Nucleus accumbens (tissue), 56 donors: ENCODE data around the gene NEXMIF.
"Not testable (repeated sequence)": the region's sequence is repeated elsewhere in the genome, so short reads cannot be mapped to it uniquely, and the experiment has no call there.

ENCODE experiments used
- DNase-seq, 56 donors: peaks; one replicate each; lab custom pipeline; 2025; lab: John Stamatoyannopoulos, UW

The NEXMIF gene

DNA sequence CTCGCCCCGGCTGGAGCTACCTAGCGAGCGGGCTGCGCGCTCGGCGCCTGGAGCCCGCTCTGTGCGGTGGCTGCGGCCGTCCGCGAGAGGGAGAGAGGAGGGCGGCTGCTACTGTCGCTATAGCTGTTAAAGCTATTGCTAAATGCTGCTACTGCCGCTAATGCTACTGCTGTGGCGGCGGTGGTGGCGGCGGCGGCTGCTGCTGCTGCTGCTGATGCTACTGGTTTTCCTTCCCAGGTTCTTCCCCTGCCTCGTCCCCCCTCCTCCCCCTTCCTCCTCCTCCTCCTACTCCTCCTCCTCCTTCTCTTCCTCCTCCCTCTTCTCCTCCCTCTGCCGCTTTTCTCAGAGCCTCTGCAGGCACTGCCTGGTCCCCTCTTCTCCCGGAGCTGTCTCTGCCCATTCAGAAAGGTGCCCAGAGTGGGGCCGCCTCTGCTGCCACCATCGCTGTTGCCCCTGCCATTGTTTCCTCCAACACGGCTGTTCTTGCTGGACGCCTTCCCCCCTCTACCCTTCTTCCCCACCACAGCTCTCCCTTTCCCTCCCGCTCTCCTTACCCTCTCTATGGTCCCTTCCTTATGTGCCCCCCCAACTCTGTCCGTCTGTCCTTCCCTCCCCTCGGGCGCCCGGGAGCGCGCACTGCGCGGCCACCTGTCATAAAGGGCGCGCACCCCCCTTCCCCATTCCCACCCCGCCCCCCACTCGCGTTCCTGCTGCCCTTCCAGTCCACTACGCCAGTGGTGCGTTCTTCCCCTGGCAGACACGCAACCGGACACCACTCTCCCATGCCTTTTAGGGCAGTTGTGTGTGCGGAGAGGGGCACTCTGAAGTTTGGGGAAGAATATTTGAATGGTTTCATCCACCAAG is at the start of gene NEXMIF:
NEXMIF (minus strand) TSS at position 228 of the 864 bp plus-strand sequence.
- peak in 35 of 56 donors; percentile 0 to 51 (median 16) for DNase-seq

DNA sequence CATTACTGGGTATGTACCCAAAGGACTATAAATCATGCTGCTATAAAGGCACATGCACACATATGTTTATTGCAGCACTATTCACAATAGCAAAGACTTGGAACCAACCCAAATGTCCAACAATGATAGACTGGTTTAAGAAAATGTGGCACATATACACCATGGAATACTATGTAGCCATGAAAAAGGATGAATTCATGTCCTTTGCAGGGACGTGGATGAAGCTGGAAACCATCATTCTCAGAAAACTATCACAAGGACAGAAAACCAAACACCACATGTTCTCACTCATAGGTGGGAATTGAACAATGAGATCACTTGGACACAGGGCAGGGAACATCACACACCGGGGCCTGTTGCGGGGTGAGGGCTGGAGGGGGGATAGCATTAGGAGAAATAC is 36.7 kb upstream of the NEXMIF start:
- DNase-seq: not testable (repeated sequence)

DNA sequence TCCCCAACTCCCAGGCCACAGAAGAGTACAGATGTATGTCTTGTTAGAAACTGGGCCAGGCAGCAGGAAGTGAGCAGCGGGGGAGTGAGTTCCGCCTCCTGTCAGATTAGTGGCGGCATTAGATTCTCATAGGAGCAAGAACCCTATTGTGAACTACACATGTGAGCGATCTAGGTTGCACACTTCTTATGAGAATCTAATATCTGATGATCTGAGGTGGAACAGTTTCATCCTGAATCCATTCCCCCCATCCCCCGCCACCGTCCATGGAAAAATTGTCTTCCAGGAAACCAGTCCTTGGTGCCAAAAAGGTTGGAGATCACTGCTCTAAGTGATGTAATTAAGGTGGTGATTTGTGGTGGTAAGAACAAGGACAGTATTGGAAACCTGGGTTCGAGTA is 24.5 kb upstream of the NEXMIF start:
- no peak for DNase-seq

DNA sequence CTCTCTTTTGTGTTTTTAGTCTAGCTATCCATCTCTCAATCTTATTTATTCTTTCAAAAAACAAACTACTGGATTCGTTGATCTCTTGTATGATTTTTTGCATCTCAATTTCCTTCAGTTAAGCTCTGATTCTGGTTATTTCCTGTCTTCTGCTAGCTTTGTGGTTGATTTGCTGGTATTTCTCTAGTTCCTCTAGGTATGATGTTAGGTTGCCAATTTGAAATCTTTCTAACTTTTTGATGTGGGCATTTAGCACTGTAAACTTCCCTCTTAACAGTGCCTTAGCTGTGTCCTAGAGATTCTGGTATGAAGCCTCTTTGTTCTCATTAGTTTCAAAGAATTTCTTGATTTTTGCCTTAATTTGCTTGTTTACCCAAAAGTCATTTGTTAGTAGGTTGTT is 15.2 kb upstream of the NEXMIF start:
- no peak for DNase-seq

DNA sequence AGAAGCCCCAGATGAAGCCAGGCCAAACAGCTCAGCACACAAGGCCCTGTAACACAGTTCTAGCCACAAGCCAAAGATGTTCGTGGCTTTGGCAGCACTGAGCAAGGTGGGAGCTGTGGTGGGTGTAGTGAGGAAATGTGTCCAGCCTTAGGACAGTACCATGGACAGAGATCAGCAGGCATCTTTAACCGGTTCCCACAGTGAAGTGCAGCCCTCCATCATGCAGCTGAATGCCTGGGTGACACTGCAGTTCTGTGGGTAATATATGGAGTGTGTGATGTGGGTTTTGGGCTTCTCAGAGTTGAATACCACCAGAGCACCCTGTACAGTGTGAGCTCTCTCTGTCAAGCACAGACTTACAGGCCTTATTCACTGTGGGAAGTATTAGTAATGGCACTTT is 6.0 kb upstream of the NEXMIF start:
- DNase-seq: no peak

DNA sequence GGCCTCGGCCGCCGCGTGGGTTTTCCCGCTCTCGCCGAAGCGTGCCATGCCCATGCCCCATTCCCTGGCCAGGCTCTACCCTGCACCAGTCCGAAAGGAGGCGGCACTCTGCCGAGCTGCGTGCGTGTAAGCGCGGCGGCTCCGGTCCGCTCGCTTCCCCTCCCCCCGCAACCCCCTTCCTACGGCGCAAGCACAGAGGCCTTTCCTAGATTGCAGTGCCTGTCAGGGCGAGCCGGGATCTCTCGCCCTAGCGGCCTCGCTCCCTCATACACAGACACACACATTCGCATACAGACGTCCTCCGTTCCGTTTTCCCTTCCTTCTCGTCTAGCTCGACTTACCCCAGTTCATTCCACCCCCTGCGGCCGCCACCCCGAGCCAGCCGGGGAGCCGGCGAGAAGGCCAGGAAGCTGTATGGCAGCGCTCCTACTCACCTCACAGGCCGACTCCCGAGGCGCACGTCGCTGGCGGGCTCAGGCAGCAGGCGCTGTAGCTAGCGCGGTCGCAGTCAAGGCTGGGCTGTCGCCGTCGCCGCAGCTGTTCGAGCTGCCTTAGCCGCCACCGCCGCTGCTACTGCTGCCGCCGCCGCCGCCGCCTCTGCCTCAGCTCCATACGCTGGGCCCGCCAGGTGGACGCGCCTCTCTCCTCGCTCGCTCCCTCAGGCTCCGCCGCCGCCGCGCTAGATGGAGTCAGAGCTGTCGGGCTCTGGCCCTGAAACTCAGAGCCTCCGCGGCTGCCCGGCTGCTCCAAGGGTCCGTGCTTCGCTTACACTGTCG is 615 bp downstream of the NEXMIF start:
- peak in 43 of 56 donors; percentile 1 to 65 (median 19) for DNase-seq

DNA sequence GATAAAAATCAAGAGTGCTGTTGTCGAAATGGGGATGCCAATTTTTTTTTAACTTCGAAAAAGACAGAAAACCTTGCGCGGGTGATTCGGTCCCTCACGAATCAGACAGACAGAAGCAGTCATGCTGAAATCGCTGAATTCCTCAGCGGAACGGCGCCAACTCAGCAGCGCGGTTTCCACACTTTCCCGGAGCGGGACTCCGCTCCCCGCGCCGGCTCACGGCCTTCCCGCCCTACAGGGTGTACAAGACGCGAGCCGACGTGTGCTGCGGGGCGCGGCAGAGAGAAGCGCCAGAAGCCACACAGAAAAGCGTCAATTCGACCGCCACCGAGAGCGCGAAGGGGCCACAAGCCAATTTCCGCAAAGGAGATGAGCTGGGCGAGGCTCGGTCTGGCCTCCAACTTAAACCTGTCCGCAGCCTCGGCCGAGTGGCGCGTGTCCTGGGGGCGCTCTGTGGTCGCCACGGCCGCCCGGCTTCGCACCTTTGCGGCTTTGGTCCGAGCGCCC is 1.3 kb downstream of the NEXMIF start:
- DNase-seq: peak in 30 of 56 donors; percentile 0 to 46 (median 12)

DNA sequence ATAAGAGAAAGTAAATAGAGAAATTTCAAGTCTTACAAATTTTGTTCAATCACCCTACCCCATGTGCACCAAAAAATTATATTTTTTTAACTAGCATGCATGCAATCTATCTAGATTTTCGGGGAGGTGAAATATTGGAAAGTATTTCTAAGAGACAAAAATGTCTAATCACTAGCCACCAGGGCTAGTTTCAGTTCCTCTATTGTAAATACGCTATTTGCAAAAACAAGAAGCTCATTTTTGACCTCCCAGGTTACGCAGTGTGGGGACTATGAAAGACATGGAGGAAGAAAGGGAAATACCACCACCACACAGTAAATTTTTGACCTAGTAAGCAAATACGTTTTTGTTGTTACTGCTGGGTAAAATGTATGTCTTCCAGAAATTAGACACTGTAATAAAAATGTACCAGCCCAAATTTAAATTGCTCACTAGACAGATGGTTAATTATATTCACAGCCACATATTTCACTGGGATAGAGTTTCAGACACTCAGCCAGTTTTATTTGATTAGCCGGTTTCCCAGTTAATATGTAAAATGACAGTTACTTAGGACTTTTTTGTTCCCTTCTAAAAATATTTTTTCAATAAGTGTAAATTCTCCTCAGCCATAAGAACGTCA is 2.2 kb downstream of the NEXMIF start:
- no peak for DNase-seq

DNA sequence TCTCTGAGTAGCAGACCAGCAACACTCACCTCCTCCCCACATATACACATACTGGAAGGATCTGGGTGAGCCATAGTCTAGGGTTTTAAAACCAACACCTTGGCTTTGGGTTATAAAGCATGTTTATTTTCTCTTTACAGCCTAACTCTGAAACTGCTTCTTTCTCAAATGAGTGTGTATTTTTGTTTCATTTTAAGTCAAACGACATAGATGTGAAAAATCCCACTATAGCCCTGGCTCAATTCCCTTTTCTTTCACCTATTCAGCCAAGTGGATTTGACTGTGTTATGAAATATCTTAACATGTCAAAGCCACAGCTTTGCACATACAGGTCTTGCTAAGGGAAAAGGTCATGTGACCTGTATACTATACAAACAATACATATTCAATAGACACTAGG is 13.8 kb downstream of the NEXMIF start:
- DNase-seq: no peak

DNA sequence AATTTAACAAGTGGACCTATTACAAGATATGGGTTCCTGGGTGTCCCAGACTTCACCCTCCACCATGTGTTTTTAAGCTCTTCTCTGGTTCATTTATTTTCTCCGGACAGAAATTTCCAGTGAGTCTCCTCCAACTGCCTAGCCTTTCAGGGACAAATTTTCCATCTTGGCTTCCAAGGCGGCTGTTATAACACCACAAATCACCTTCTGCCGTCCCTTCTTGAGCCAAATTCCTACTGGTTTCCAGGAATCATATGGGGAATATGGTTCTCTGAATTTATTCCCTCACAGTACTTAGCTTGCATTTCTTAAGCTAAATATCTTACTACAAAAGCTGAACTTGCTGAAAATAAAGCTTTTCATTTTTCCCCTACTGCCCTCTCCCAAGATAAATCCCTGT is 18.8 kb downstream of the NEXMIF start:
- no peak for DNase-seq

DNA sequence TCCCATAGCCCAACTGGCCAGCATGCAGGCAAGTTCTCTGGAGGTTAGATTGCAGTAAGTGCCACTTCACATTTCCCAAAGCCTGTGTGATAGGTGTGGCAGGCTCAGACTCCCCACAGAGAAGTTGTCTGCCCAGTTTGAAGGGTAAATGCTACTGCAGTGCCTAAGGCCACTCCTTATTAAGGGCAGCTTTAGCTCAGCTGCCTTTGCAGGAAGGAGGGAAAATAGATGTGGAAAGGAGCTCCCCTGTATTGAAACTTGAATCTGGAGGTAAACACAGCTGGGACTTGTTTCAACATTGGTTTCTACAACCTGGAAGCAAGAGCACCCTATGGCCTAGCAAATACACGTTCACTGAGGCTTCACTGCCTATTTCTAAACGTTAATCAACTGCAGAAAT is 22.4 kb downstream of the NEXMIF start:
- no peak for DNase-seq

DNA sequence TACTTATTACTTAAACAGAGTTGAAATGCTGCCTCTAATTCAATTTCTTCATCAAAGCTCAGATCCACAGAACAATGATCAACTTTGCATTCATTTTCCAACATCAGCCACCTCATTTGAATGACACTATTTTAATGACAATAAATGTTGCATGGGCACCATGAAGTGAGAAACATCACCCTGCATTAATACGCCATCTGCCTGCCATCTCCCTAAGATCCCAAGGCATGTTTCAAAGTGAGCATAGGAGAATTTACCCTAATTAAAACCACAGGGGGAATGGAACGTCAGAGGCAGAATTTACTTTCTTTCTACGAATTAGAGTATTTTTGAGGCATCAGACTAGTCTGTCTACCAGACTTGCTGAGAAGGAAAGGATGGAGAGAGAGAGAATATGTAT is 32.7 kb downstream of the NEXMIF start:
- DNase-seq: no peak

DNA sequence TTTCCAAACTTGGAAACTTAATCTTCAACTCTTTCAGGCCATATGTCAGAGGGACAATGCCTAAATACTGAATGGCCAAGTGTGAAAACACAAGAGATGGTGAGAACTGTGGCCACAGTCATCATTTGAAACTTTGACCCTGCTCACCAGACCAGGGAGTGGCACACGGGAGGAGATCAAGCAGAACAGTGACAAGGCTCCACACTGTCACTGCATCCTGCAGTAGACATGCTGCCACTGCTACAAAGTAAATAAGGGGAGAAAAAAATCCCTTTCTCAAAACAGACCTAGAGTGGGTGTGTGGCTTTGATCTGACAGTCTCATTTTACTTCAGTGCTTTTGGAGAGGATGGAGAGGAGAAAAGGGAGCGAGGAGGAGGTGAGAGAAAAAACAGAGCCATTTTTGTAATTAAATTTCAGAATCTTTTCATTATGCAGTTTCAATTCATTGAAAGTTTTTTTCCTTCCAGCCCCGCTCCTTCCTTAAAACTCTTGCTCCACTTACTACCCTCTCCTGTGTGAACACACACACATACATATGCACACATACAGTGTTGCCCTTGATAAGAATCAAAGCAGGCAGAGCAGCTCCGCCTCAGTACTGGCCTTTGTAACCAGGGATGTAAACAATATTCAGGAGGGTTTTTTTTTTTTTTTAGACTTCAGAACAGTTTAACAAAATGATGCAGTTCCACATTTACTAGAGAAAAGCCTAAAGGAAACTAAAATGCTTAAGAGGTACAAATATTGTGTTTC is 34.4 kb downstream of the NEXMIF start:
- no peak for DNase-seq

DNA sequence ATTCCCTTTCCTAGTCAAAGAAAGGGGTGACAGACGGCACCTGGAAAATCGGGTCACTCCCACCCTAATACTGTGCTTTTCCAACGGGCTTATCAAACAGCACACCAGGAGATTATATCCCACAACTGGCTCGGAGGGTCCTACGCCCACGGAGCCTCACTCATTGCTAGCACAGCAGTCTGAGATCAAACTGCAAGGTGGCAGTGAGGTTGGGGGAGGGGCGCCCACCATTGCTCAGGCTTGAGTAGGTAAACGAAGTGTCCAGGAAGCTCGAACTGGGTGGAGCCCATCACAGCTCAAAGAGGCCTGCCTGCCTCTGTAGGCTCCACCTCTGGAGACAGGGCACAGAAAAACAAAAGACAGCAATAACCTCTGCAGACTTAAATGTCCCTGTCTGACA is 42.9 kb downstream of the NEXMIF start:
- not testable (repeated sequence) for DNase-seq

DNA sequence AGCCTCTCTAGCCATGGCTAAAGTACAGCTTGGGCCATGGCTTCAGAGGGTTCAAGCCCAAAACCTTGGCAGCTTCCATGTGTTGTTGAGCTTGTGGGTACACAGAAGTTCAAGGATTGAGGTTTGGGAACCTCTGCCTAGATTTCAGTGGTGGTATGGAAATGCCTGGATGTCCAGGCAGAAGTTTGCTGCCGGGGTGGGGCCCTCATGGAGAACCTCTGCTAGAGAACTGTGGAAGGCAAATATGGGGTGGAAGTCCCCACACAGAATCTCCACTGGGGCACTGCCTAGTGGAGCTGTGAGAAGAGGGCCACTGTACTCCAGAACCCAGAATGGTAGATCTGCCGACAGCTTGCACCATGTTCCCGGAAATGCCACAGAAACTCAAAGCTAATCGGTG is 59.5 kb downstream of the NEXMIF start:
- no peak for DNase-seq

DNA sequence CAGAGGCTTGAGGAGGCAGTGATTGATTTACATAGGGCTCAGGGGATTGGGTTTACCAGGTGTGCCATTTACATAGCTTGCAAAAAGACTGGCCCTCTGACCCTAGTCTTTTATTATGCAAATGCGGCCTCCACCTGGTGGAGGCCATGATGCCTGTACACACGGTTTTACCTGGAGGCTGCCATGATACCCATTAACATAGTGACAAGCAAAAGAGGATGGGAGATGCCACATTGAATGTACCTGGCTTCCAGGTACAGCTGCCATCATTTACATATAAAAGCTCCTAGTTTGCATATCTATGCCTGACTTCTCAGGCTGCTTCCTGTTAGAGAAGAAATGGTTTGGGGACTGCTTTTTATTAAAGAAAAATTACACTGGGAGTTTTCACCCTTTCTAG is 72.0 kb downstream of the NEXMIF start:
- DNase-seq: no peak

DNA sequence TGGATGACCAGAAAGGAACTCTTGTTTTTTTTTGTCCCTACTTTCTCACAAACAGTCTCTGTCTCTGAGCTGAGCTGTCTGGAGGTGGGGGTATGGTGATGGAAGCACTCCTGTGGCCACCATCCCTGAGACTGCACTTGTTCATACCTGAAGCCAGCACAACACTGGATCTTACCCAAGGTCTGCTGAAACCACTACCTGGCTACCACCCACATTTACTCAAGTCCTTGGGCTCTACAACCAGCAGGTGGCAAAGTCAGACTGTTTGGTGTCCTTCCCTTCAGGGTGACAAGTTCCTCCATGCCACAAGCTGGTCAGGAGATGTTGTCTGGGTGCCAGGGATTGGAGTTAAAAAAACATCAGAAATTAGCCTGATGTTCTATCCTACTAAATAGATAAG is 89.7 kb downstream of the NEXMIF start:
- DNase-seq: no peak

DNA sequence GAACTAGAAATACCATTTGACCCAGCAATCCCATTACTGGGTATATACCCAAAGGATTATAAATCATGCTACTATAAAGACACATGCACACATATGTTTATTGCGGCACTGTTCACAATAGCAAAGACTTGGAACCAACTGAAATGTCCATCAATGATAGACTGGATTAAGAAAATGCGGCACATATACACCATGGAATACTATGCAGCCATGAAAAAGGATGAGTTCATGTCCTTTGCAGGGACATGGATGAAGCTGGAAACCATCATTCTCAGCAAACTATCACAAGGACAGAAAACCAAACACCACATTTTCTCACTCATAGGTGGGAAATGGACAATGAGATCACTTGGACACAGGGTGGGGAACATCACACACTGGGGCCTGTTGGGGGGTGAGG is 105.5 kb downstream of the NEXMIF start:
- not testable (repeated sequence) for DNase-seq

DNA sequence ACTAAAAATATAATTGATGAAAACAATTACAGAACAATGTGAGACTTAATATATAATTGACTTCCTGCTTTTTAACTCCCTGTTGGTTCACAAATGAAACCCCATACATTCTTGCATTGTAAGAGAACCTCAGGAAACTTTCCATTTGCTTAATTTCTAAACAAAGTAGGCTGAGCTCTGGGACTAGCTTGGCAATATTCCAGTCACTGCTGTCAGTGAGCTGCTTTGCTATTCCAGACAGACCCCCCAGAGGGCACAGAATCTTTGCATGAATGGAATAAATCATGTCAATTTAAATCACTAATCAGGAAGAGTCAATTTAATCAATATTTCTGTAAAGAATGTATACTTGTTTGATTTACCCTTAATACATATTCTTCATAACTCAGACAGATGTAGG is 110.6 kb downstream of the NEXMIF start:
- DNase-seq: no peak

DNA sequence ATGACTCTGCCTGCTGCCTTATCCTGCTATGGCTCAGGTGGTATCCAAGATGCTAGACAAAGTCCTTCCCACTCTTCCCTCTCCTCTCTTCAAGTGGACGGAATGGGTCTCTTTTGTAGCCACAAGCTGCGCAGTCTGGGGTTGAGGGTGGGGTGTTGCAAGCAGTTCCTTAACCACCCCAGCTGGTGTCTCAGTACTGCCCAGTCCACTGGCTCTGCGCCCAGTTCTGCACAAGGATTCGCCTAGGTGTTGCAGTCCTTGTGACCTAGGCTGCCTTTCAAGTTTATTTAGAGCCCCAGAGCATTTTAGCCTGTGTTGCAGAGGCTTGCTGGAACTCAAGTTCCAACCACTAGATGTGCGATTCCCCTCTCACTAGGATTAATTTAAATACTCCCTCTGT is 120.7 kb downstream of the NEXMIF start:
- no peak for DNase-seq
